HepG2 (cell line): ENCODE data around the gene TOM1L2. TPM values are rescaled to one million over a fixed set of nuclear protein-coding genes. Genes with fewer than 3 reads are reported as not detected.

Experiments
- EP300 ChIP-seq, 3 experiments: sonication (generic) in 1 of 3; formaldehyde crosslinking in 1 of 3; IDR thresholded peaks; 2 replicates each; pipeline versions ENCODE4 v1.5.1 to v1.6.1; 2011 to 2020; ENCODE audit warnings: low read depth in 2 of 3, low read length in 2 of 3, borderline replicate concordance in 1 of 3, improper control_type of control experiment in 1 of 3, mild to moderate bottlenecking in 1 of 3, missing genetic modification reagents in 1 of 3, moderate library complexity in 1 of 3
- GLI4 ChIP-seq: sonication (generic); formaldehyde crosslinking; IDR thresholded peaks from 2 replicates; pipeline ENCODE4 v1.5.1; 2020; ENCODE audit warnings: missing genetic modification reagents, mild to moderate bottlenecking, moderate library complexity, borderline replicate concordance
- KAT2B ChIP-seq: fragments of 150-350 bp; IDR thresholded peaks from 2 replicates; pipeline ENCODE4 v1.6.1; 2014; ENCODE audit warnings: low read depth, low read length, borderline replicate concordance
- PPARG ChIP-seq: conservative IDR thresholded peaks from 2 replicates; pipeline ENCODE4 v1.6.1; 2016; ENCODE audit warnings: missing biosample characterization, missing genetic modification reagents
- SYNCRIP ChIP-seq: fragments of 200-400 bp; formaldehyde crosslinking; IDR thresholded peaks from 2 replicates; pipeline ENCODE4 v1.6.1; 2018; ENCODE audit warnings: mild to moderate bottlenecking, low read depth, low read length; ENCODE audit not compliant: insufficient read depth
- TCF7 ChIP-seq: sonication (generic); IDR thresholded peaks from 2 replicates; pipeline ENCODE4 v1.6.1; 2016; ENCODE audit warnings: antibody characterized with exemption, low read depth
- THAP11 ChIP-seq: IDR thresholded peaks from 2 replicates; pipeline ENCODE4 v1.6.1; 2016; ENCODE audit warnings: missing biosample characterization, missing genetic modification reagents
- TOE1 ChIP-seq: sonication (generic); formaldehyde crosslinking; IDR thresholded peaks from 2 replicates; pipeline ENCODE4 v1.4.0; 2020; ENCODE audit warnings: mild to moderate bottlenecking, missing genetic modification reagents
- ZNF263 ChIP-seq: sonication (generic); formaldehyde crosslinking; IDR thresholded peaks from 2 replicates; pipeline ENCODE4 v1.4.0; 2020; ENCODE audit warnings: missing genetic modification reagents
- ZNF317 ChIP-seq: sonication (generic); formaldehyde crosslinking; IDR thresholded peaks from 2 replicates; pipeline ENCODE4 v1.5.0; 2020; ENCODE audit warnings: mild to moderate bottlenecking, missing genetic modification reagents
- ZNF446 ChIP-seq: sonication (generic); formaldehyde crosslinking; IDR thresholded peaks from 2 replicates; pipeline ENCODE4 v1.5.0; 2020; ENCODE audit warnings: mild to moderate bottlenecking, missing genetic modification reagents
- ZNF598 ChIP-seq: sonication (generic); formaldehyde crosslinking; IDR thresholded peaks from 2 replicates; pipeline ENCODE4 v1.5.1; 2020; ENCODE audit warnings: mild to moderate bottlenecking, missing genetic modification reagents, borderline replicate concordance
- ZNF775 ChIP-seq: sonication (generic); formaldehyde crosslinking; IDR thresholded peaks from 2 replicates; pipeline ENCODE4 v1.4.0; 2020; ENCODE audit warnings: missing genetic modification reagents, mild to moderate bottlenecking, moderate library complexity, borderline replicate concordance
- polyA plus RNA-seq, 8 experiments: library from polyadenylated mRNA; depleted of rRNA in 3 of 8; stranded (reverse) in 7 of 8; unstranded in 1 of 8; fragments of >200 nt; fragmentation: Illumina TruSeq in 4 of 8; extraction: Trizol in 4 of 8; gene quantifications; 2 replicates each; pipeline versions ENCODE4 v1.2.1 to v1.2.3, GENCODE V29; 2011 to 2016; ENCODE audit warnings: low read depth in 4 of 8, missing spikeins in 1 of 8, mixed read lengths in 1 of 8; ENCODE audit not compliant: insufficient read depth in 1 of 8
- total RNA-seq, 5 experiments: library from RNA; depleted of rRNA; stranded (reverse); fragments of >200 nt; fragmentation: Illumina TruSeq; extraction: Trizol; gene quantifications; 2 replicates each; pipeline ENCODE4 v1.2.3, GENCODE V29; 2016; ENCODE audit warnings: low read depth in 1 of 5
- TF ChIP-seq, protein P1 (sequence below), 2 experiments: sonication (generic) in 1 of 2; formaldehyde crosslinking in 1 of 2; IDR thresholded peaks; 2 replicates each; pipeline versions ENCODE4 v1.4.0 to v1.6.1; 2018 to 2020; ENCODE audit warnings: missing genetic modification reagents in 2 of 2, borderline replicate concordance in 1 of 2, low read depth in 1 of 2, mild to moderate bottlenecking in 1 of 2, missing biosample characterization in 1 of 2
- TF ChIP-seq, protein P2 (sequence below): sonication (generic); formaldehyde crosslinking; IDR thresholded peaks from 2 replicates; pipeline ENCODE4 v1.4.0; 2020; ENCODE audit warnings: missing genetic modification reagents, borderline replicate concordance
- TF ChIP-seq, protein P3 (sequence below): sonication (generic); formaldehyde crosslinking; IDR thresholded peaks from 2 replicates; pipeline ENCODE4 v1.4.0; 2020; ENCODE audit warnings: missing genetic modification reagents
- TF ChIP-seq, protein P4 (sequence below): IDR thresholded peaks from 2 replicates; pipeline ENCODE4 v1.6.1; 2016; ENCODE audit warnings: missing compliant biosample characterization, missing genetic modification reagents, borderline replicate concordance

TOM1L2 gene
- total and polyA plus RNA-seq, 2 of the 13 experiments (the other 11 are each of a cell fraction or from before 2014, with no cell fraction given) = 4.7 to 7.4 TPM

DNA sequence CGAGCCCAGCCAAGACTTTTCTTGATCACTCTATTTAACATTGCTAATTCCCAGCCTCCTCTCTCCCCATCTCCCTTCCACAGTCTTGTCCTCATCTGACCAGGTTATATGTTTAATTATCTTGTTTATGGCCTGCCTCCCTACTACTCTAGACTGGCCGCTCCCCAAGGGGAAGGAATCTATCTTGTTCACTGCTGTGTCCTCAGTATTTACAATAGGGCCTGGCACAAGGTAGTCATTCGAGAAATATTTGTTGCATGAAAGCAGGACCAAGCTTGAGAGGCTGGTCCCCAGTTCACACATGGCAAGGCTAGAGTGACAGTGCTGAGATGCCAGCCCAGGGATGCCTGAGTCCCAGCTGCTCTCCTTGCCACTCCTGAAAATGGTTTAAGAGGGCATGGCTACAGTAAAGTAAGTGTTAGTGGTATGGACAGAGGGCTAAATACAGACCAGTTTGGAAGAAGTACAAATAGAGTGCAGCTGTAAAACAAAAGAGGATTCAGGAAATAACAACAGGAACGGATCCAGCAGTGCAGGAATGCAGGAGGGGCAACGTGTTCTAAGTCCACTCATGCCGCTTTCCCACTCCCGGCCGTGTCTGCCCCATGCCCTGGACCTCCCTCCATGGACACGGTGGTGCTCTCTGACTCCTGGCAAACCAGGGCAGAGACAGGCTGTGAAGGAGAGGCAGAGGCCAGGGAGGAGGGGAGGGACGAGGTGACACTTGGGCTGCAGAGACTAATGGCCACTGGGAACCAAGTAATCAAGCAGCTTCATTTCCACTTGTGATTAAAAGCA, 65.6 kb downstream of the TOM1L2 start (continued):
- TF ChIP-seq, protein P1, sequence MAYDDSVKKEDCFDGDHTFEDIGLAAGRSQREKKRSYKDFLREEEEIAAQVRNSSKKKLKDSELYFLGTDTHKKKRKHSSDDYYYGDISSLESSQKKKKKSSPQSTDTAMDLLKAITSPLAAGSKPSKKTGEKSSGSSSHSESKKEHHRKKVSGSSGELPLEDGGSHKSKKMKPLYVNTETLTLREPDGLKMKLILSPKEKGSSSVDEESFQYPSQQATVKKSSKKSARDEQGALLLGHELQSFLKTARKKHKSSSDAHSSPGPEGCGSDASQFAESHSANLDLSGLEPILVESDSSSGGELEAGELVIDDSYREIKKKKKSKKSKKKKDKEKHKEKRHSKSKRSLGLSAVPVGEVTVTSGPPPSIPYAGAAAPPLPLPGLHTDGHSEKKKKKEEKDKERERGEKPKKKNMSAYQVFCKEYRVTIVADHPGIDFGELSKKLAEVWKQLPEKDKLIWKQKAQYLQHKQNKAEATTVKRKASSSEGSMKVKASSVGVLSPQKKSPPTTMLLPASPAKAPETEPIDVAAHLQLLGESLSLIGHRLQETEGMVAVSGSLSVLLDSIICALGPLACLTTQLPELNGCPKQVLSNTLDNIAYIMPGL (CRISPR knock-in tag; IDR thresholded peaks at IDR 0.05; ENCODE audit: borderline replicate concordance in 1 of 2, low read depth in 1 of 2) = no peak
- TF ChIP-seq, protein P2, sequence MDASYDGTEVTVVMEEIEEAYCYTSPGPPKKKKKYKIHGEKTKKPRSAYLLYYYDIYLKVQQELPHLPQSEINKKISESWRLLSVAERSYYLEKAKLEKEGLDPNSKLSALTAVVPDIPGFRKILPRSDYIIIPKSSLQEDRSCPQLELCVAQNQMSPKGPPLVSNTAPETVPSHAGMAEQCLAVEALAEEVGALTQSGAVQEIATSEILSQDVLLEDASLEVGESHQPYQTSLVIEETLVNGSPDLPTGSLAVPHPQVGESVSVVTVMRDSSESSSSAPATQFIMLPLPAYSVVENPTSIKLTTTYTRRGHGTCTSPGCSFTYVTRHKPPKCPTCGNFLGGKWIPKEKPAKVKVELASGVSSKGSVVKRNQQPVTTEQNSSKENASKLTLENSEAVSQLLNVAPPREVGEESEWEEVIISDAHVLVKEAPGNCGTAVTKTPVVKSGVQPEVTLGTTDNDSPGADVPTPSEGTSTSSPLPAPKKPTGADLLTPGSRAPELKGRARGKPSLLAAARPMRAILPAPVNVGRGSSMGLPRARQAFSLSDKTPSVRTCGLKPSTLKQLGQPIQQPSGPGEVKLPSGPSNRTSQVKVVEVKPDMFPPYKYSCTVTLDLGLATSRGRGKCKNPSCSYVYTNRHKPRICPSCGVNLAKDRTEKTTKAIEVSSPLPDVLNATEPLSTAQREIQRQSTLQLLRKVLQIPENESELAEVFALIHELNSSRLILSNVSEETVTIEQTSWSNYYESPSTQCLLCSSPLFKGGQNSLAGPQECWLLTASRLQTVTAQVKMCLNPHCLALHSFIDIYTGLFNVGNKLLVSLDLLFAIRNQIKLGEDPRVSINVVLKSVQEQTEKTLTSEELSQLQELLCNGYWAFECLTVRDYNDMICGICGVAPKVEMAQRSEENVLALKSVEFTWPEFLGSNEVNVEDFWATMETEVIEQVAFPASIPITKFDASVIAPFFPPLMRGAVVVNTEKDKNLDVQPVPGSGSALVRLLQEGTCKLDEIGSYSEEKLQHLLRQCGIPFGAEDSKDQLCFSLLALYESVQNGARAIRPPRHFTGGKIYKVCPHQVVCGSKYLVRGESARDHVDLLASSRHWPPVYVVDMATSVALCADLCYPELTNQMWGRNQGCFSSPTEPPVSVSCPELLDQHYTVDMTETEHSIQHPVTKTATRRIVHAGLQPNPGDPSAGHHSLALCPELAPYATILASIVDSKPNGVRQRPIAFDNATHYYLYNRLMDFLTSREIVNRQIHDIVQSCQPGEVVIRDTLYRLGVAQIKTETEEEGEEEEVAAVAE (CRISPR knock-in tag) = no peak
- TF ChIP-seq KAT2B = no peak
- TF ChIP-seq ZNF317 = no peak
- TF ChIP-seq, protein P3, sequence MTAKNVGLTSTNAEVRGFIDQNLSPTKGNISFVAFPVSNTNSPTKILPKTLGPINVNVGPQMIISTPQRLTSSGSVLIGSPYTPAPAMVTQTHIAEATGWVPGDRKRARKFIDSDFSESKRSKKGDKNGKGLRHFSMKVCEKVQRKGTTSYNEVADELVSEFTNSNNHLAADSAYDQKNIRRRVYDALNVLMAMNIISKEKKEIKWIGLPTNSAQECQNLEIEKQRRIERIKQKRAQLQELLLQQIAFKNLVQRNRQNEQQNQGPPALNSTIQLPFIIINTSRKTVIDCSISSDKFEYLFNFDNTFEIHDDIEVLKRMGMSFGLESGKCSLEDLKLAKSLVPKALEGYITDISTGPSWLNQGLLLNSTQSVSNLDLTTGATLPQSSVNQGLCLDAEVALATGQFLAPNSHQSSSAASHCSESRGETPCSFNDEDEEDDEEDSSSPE (CRISPR knock-in tag) = no peak
- no peak for TF ChIP-seq PPARG
- no peak for TF ChIP-seq EP300 (IDR thresholded peaks at IDR 0.05; ENCODE audit: low read depth in 2 of 2, low read length in 2 of 2)
- no peak for TF ChIP-seq EP300 (CRISPR knock-in tag; IDR thresholded peaks at IDR 0.05; ENCODE audit: borderline replicate concordance)
- TF ChIP-seq, protein P4, sequence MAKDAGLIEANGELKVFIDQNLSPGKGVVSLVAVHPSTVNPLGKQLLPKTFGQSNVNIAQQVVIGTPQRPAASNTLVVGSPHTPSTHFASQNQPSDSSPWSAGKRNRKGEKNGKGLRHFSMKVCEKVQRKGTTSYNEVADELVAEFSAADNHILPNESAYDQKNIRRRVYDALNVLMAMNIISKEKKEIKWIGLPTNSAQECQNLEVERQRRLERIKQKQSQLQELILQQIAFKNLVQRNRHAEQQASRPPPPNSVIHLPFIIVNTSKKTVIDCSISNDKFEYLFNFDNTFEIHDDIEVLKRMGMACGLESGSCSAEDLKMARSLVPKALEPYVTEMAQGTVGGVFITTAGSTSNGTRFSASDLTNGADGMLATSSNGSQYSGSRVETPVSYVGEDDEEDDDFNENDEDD (CRISPR knock-in tag) = no peak
- no peak for TF ChIP-seq GLI4 (CRISPR knock-in tag)
- TF ChIP-seq ZNF446 (CRISPR knock-in tag) = no peak
- no peak for TF ChIP-seq ZNF598 (CRISPR knock-in tag)
- TF ChIP-seq SYNCRIP = no peak
- TF ChIP-seq TCF7 = no peak
- no peak for TF ChIP-seq ZNF775 (CRISPR knock-in tag)
- 0 out of 2 replicates have a peak, but pooled peaks have one; percentile 38 for TF ChIP-seq ZNF263 (CRISPR knock-in tag)
- TF ChIP-seq TOE1 (CRISPR knock-in tag) = no peak
- no peak for TF ChIP-seq THAP11 (CRISPR knock-in tag)
